GM12878 (cell line): ENCODE results near the gene GMDS. TPM values are rescaled to one million over a fixed set of nuclear protein-coding genes. Genes with fewer than 3 reads are reported as not detected.

Source experiments
- ATAC-seq: fragments of 200-7000 bp; cut with Tn5 transposase; 3 replicates; pipeline ENCODE4 v1.9.1; 2020; ENCODE audit warnings: mild to moderate bottlenecking, moderate library complexity
- BruUV-seq: library from RNA; stranded (reverse); fragments of 400-500 nt; replicated peaks from 2 replicates; lab custom pipeline; 2021; lab: Mats Ljungman, UMichigan
- CTCF ChIA-PET: fragments of 300-600 bp; sonication (Branson Sonifier 250); formaldehyde crosslinking; extraction: SDS; loops from one replicate; lab custom pipeline; 2021; ENCODE audit warnings: inconsistent platforms; lab: Yijun Ruan, JAX
- POLR2A ChIA-PET: fragments of 350-600 bp; formaldehyde crosslinking; extraction: SDS; loops from one replicate; lab custom pipeline; 2021; ENCODE audit warnings: inconsistent platforms; lab: Charles Lee
- RAD21 ChIA-PET: fragments of 300-600 bp; sonication (Branson Sonifier 250); formaldehyde crosslinking; loops from one replicate; lab custom pipeline; 2023; ENCODE audit warnings: antibody characterized with exemption; ENCODE audit not compliant: unreplicated experiment; lab: Charles Lee
- SMC1A ChIA-PET: fragments of 300-600 bp; sonication (Branson Sonifier 250); formaldehyde crosslinking; loops from one replicate; lab custom pipeline; 2023; ENCODE audit not compliant: unreplicated experiment, uncharacterized antibody; lab: Charles Lee
- DNase-seq: peaks from one replicate; pipeline ENCODE4 v3.0.0-alpha.2; 2011; ENCODE audit warnings: low read depth, low spot score
- FAIRE-seq: peaks from 3 replicates; lab custom pipeline; 2011; peaks lifted over from hg19 to GRCh38; lab: Jason Lieb, UNC
- H2AFZ ChIP-seq: 2 replicates; pipeline ENCODE4 v1.6.0; 2011; ENCODE audit warnings: low read depth, low read length, control low read depth; ENCODE audit not compliant: control insufficient read depth
- H3K27ac ChIP-seq: 2 replicates; pipeline ENCODE4 v1.5.1; 2011; ENCODE audit warnings: control low read depth; ENCODE audit not compliant: control insufficient read depth, insufficient read depth
- H3K27me3 ChIP-seq, 2 experiments: replicated peaks in 1 of 2; 2 replicates each; pipeline versions ENCODE4 v1.6.0 to v1.6.1; 2011; ENCODE audit warnings: low read length in 1 of 2; ENCODE audit not compliant: control insufficient read depth in 2 of 2, insufficient read depth in 2 of 2
- H3K36me3 ChIP-seq, 2 experiments: 2 replicates each; pipeline ENCODE4 v1.5.1; 2011; ENCODE audit warnings: low read length in 1 of 2; ENCODE audit not compliant: control insufficient read depth in 2 of 2, insufficient read depth in 2 of 2
- H3K4me1 ChIP-seq: 2 replicates; pipeline ENCODE4 v1.6.1; 2011; ENCODE audit warnings: mild to moderate bottlenecking, low read length, moderate library complexity, mixed read lengths; ENCODE audit not compliant: control insufficient read depth, insufficient read depth
- H3K4me2 ChIP-seq: 2 replicates; pipeline ENCODE4 v1.6.0; 2011; ENCODE audit warnings: control low read depth; ENCODE audit not compliant: control insufficient read depth, insufficient read depth
- H3K4me3 ChIP-seq: fragments of 200-600 bp; sonication (generic); 2 replicates; pipeline ENCODE4 v1.5.1; 2016
- H3K79me2 ChIP-seq: 2 replicates; pipeline ENCODE4 v1.6.0; 2011; ENCODE audit warnings: low read length; ENCODE audit not compliant: control insufficient read depth, insufficient read depth
- H3K9ac ChIP-seq: 2 replicates; pipeline ENCODE4 v1.8.0; 2011; ENCODE audit warnings: low read length, control low read depth, mixed read lengths; ENCODE audit not compliant: control insufficient read depth, insufficient read depth
- H3K9me3 ChIP-seq: replicated peaks from 3 replicates; pipeline ENCODE4 v1.5.1; 2011; ENCODE audit warnings: mild to moderate bottlenecking, low read length; ENCODE audit not compliant: control insufficient read depth, insufficient read depth
- H4K20me1 ChIP-seq: 2 replicates; pipeline ENCODE4 v1.6.0; 2011; ENCODE audit not compliant: control insufficient read depth, insufficient read depth
- CBX3 ChIP-seq: fragments of 200-600 bp; sonication (generic); IDR thresholded peaks from 2 replicates; pipeline ENCODE4 v1.6.1; 2016; ENCODE audit warnings: low read depth, borderline replicate concordance
- CEBPB ChIP-seq, 2 experiments: fragments of 150-350 bp in 1 of 2; IDR thresholded peaks; 2 replicates each; pipeline ENCODE4 v1.6.1; 2012 to 2014; ENCODE audit warnings: low read depth in 2 of 2, low read length in 2 of 2, borderline replicate concordance in 1 of 2, inconsistent platforms in 1 of 2
- HDAC2 ChIP-seq: fragments of 200-600 bp; sonication (generic); IDR thresholded peaks from 2 replicates; pipeline ENCODE4 v1.6.1; 2017
- MYB ChIP-seq: fragments of 150-350 bp; IDR thresholded peaks from 2 replicates; pipeline ENCODE4 v1.6.1; 2014; ENCODE audit warnings: mild to moderate bottlenecking, low read depth, low read length, borderline replicate concordance
- MYC ChIP-seq: IDR thresholded peaks from 2 replicates; pipeline ENCODE4 v1.6.1; 2011; ENCODE audit warnings: mild to moderate bottlenecking, low read length, moderate library complexity, inconsistent platforms; ENCODE audit not compliant: insufficient read depth, insufficient replicate concordance, insufficient read length, severe bottlenecking
- NRF1 ChIP-seq: conservative IDR thresholded peaks from 2 replicates; pipeline ENCODE4 v1.6.1; 2011; ENCODE audit warnings: mild to moderate bottlenecking, low read depth, low read length, improper control_type of control experiment
- SUZ12 ChIP-seq: fragments of 200-600 bp; sonication (generic); IDR thresholded peaks from one replicate; pipeline ENCODE4 v1.6.1; 2018; ENCODE audit warnings: antibody characterized with exemption, mild to moderate bottlenecking; ENCODE audit not compliant: unreplicated experiment
- TCF12 ChIP-seq: IDR thresholded peaks from 2 replicates; pipeline ENCODE4 v1.6.1; 2011; ENCODE audit warnings: low read depth, mild to moderate bottlenecking, low read length
- TCF7 ChIP-seq: IDR thresholded peaks from 2 replicates; pipeline ENCODE4 v1.6.1; 2014; ENCODE audit warnings: antibody characterized with exemption, borderline replicate concordance
- YBX1 ChIP-seq: fragments of 450-650 bp; IDR thresholded peaks from 2 replicates; pipeline ENCODE4 v1.6.1; 2016; ENCODE audit warnings: antibody characterized with exemption
- YY1 ChIP-seq: IDR thresholded peaks from 2 replicates; pipeline ENCODE4 v1.6.1; 2011; ENCODE audit warnings: low read depth, mild to moderate bottlenecking, low read length
- ZNF274 ChIP-seq: IDR thresholded peaks from one replicate; pipeline ENCODE4 v1.8.0; 2011; ENCODE audit not compliant: insufficient read length, insufficient read depth
- WGBS: methylation state at CpG from one replicate; pipeline ENCODE4 v1.1.6; 2016; ENCODE audit warnings: low lambda C conversion rate; ENCODE audit not compliant: insufficient replicate concordance, insufficient coverage; ENCODE audit errors: missing lambda C conversion rate; 5-methylcytosine and 5-hydroxymethylcytosine counted together
- in situ Hi-C: fragments of 300-500 bp; cut with MboI; formaldehyde crosslinking; loops from 9 replicates; pipeline ENCODE4 v1.14.3; 2018; ENCODE audit warnings: mixed read lengths
- intact Hi-C: fragments of 100-400 bp; cut with micrococcal nuclease; formaldehyde crosslinking; loops from one replicate; pipeline ENCODE4 v1.14.2; 2022; ENCODE audit not compliant: unreplicated experiment
- polyA plus RNA-seq, 11 experiments: library from polyadenylated mRNA; depleted of rRNA in 4 of 11; unstranded in 6 of 11; stranded (reverse) in 5 of 11; fragments of >200 nt; fragmentation: Nextera tagmentation in 4 of 11; fragmentation: Illumina TruSeq in 1 of 11; extraction: Ambion mirVana in 4 of 11; extraction: Trizol in 1 of 11; gene quantifications; 1 replicate in 1 of 11; 2 replicates in 10 of 11; pipeline versions ENCODE4 v1.2.1 to v1.2.3, GENCODE V29; 2011 to 2016; ENCODE audit warnings: inconsistent platforms in 2 of 11, missing spikeins in 2 of 11, low read depth in 1 of 11
- total RNA-seq, 4 experiments: library from RNA; depleted of rRNA in 3 of 4; stranded (reverse); fragments of >200 nt in 3 of 4; fragmentation: Illumina TruSeq in 1 of 4; extraction: Trizol in 1 of 4; gene quantifications; 2 replicates each; pipeline versions ENCODE4 v1.2.1 to v1.2.3, GENCODE V29; 2013 to 2021
- TF ChIP-seq, protein P1 (sequence below): fragments of 450-650 bp; IDR thresholded peaks from 2 replicates; pipeline ENCODE4 v1.6.1; 2017; ENCODE audit warnings: mild to moderate bottlenecking, moderate library complexity
- TF ChIP-seq, protein P2 (sequence below): IDR thresholded peaks from 2 replicates; pipeline ENCODE4 v1.6.1; 2011; ENCODE audit warnings: low read depth, mild to moderate bottlenecking, low read length, moderate library complexity, borderline replicate concordance; ENCODE audit errors: extremely low read depth

Gene GMDS
- total and polyA plus RNA-seq, 10 of the 15 experiments (the other 5 are each of a cell fraction or from before 2014, with no cell fraction given) = 0.61 to 53.8 (median 29.3) TPM

DNA sequence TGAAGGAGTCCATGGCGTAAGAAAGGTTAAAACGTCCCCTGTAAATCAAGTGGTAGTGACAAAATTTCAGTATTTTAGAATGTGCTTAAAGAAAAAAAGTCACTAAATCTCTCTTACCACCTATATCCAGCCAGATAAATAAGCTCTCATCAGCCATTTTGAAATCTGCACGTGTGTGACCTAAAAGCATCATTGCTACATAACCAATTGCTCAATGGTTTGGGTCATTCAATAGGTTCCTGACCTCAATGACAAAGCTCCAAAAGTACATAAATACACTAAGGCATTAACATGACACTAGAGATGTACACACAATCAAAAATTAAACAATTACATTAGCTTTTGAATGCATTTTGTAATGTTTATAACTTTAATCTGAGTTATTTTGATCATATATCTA, 272.4 kb downstream of the GMDS start (continued):
- TF ChIP-seq, protein P1, sequence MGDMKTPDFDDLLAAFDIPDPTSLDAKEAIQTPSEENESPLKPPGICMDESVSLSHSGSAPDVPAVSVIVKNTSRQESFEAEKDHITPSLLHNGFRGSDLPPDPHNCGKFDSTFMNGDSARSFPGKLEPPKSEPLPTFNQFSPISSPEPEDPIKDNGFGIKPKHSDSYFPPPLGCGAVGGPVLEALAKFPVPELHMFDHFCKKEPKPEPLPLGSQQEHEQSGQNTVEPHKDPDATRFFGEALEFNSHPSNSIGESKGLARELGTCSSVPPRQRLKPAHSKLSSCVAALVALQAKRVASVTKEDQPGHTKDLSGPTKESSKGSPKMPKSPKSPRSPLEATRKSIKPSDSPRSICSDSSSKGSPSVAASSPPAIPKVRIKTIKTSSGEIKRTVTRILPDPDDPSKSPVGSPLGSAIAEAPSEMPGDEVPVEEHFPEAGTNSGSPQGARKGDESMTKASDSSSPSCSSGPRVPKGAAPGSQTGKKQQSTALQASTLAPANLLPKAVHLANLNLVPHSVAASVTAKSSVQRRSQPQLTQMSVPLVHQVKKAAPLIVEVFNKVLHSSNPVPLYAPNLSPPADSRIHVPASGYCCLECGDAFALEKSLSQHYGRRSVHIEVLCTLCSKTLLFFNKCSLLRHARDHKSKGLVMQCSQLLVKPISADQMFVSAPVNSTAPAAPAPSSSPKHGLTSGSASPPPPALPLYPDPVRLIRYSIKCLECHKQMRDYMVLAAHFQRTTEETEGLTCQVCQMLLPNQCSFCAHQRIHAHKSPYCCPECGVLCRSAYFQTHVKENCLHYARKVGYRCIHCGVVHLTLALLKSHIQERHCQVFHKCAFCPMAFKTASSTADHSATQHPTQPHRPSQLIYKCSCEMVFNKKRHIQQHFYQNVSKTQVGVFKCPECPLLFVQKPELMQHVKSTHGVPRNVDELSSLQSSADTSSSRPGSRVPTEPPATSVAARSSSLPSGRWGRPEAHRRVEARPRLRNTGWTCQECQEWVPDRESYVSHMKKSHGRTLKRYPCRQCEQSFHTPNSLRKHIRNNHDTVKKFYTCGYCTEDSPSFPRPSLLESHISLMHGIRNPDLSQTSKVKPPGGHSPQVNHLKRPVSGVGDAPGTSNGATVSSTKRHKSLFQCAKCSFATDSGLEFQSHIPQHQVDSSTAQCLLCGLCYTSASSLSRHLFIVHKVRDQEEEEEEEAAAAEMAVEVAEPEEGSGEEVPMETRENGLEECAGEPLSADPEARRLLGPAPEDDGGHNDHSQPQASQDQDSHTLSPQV = no peak
- no peak for TF ChIP-seq YY1
- TF ChIP-seq HDAC2 = no peak
- TF ChIP-seq MYC = no peak
- TF ChIP-seq, protein P2, sequence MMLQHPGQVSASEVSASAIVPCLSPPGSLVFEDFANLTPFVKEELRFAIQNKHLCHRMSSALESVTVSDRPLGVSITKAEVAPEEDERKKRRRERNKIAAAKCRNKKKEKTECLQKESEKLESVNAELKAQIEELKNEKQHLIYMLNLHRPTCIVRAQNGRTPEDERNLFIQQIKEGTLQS = no peak
- TF ChIP-seq YBX1 = no peak
- no peak for TF ChIP-seq TCF12

DNA sequence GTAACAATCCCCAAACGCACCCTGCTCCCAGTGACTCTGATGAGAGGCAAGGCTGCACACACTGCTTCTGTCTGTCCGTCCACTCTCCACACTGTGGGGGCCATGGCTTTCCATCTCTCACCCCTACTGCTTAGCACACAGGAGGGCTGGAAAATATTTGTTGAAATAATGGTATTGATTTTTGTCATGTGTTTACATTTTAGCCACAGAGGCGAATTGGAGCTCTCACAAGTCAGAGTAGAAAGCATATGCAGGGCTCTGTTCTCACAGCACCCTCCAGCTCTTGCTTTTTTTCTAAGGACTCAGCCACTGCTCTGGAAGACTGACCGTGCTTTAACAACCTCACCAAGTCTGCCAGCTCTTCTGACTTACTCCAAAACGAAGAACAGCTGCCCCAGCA, 273.8 kb downstream of the GMDS start:
- ATAC-seq (no peak), FAIRE-seq (no peak), DNase-seq (no peak)
- ChIA-PET SMC1A (no interaction called here), CTCF (no interaction called here), RAD21 (no interaction called here), POLR2A (no interaction called here)
- Histone ChIP-seq H3K27me3 (no peaks in the 10 kb centered on the region), H3K9ac (no peak overlapping the region), H3K9me3 (no peaks in the 10 kb centered on the region), H3K4me1 (no peaks in the 10 kb centered on the region), H3K4me2 (no peak overlapping the region), H3K79me2 (no peaks in the 10 kb centered on the region), H2AFZ (no peak overlapping the region), H3K36me3 (no peaks in the 10 kb centered on the region; a peak in 1 of 4 replicates), H4K20me1 (no peaks in the 10 kb centered on the region), H3K27ac (no peak overlapping the region), H3K4me3 (no peak overlapping the region)
- TF ChIP-seq SUZ12 = no peak
- TF ChIP-seq NRF1 = no peak
- no peak for TF ChIP-seq MYB
- TF ChIP-seq CEBPB (IDR thresholded peaks at IDR 0.05; ENCODE audit: borderline replicate concordance in 1 of 2, low read depth in 2 of 2, low read length in 2 of 2) = no peak
- no peak for TF ChIP-seq YBX1
- no peak for TF ChIP-seq CBX3
- no peak for TF ChIP-seq ZNF274
- no peak for TF ChIP-seq TCF7
- no TSS peak for BruUV-seq
- in situ Hi-C loops (no loop called here), intact Hi-C loops (no loop called here)
- WGBS = 82% methylated on average over 5 of the region's 5 CpGs
